ENCODE measurements around the gene SPDYE3. TPM values are rescaled to one million over a fixed set of nuclear protein-coding genes. Genes with fewer than 3 reads are reported as not detected.
"Not testable (repeated sequence)": the region's sequence is repeated elsewhere in the genome, so short reads cannot be mapped to it uniquely, and the experiment has no call there.

Gene SPDYE3
- total and polyA plus RNA-seq, 2 of the 4 experiments (the other 2 are of a cell fraction), result not detected

GRCh38 chr7:100298632-100298895 is 8.9 kb upstream of the SPDYE3 start:
- DNase-seq; H3K56ac ChIP-seq (ENCODE audit: extremely low read depth, insufficient read depth, low read length); H3K23ac ChIP-seq (ENCODE audit: low read depth, low read length); H3K27me3 ChIP-seq (ENCODE audit: control insufficient read depth, insufficient read depth, low read length); H3K4me1 ChIP-seq (ENCODE audit: control insufficient read depth, insufficient read depth, low read length); dilution Hi-C loops (cut with HindIII; ENCODE audit: low sequenced_read_pairs, unreplicated experiment); H2AK9ac ChIP-seq (replicated peaks; ENCODE audit: low read depth, low read length, poor library complexity); H4K5ac ChIP-seq (ENCODE audit: low read depth, low read length); in situ Hi-C loops (cut with MboI; ENCODE audit: low sequenced_read_pairs); H2BK120ac ChIP-seq (ENCODE audit: low read depth, low read length); ATAC-seq (ENCODE audit: low read depth); H3K9me1 ChIP-seq (ENCODE audit: insufficient read depth, low read length); H3K14ac ChIP-seq (replicated peaks; ENCODE audit: low read depth, low read length); H2AK5ac ChIP-seq (ENCODE audit: low read depth, low read length); H2AFZ ChIP-seq (replicated peaks; ENCODE audit: low read length, poor library complexity); BruUV-seq (replicated peaks); H3K79me1 ChIP-seq (ENCODE audit: low read depth in 1 of 2, low read length in 2 of 2); H4K20me1 ChIP-seq (ENCODE audit: insufficient read depth, low read length); H3K9me3 ChIP-seq (ENCODE audit: control insufficient read depth, insufficient read depth, low read length); H3K4me2 ChIP-seq (ENCODE audit: low read depth, low read length); H3K18ac ChIP-seq (ENCODE audit: low read depth, low read length); H2BK15ac ChIP-seq (ENCODE audit: low read depth, low read length); H3K4ac ChIP-seq (ENCODE audit: low read depth, low read length); H3K36me3 ChIP-seq (ENCODE audit: control insufficient read depth, insufficient read depth, low read length); H2BK20ac ChIP-seq (ENCODE audit: low read depth, low read length); H3K27ac ChIP-seq (ENCODE audit: insufficient read depth, low read length); CTCF ChIA-PET; H4K91ac ChIP-seq (ENCODE audit: insufficient read depth, low read depth, low read length); intact Hi-C loops (cut with micrococcal nuclease); H3K4me3 ChIP-seq (ENCODE audit: insufficient read depth, low read depth, low read length); H3K9ac ChIP-seq (ENCODE audit: low read depth, low read length); H4K8ac ChIP-seq (ENCODE audit: low read depth in 2 of 2, low read length in 2 of 2); H2BK5ac ChIP-seq (ENCODE audit: low read depth, low read length, poor library complexity, severe bottlenecking); POLR2A ChIA-PET (ENCODE audit: unreplicated experiment): not testable (repeated sequence)
- WGBS, 2 experiments (ENCODE audit: extremely low coverage in 2 of 2, insufficient read length in 1 of 2), result 81% methylated on average over 3 of the region's 7 CpGs; no CpG with 5 or more reads in 1 of the 2 experiments

- H3K36me3 ChIP-seq (ENCODE audit: control insufficient read depth, insufficient read depth, low read length); H4K20me1 ChIP-seq (ENCODE audit: insufficient read depth, low read length); H2BK120ac ChIP-seq (ENCODE audit: low read depth, low read length); H3K9me3 ChIP-seq (ENCODE audit: control insufficient read depth, insufficient read depth, low read length); dilution Hi-C loops (cut with HindIII; ENCODE audit: low sequenced_read_pairs, unreplicated experiment); H3K23ac ChIP-seq (ENCODE audit: low read depth, low read length); in situ Hi-C loops (cut with MboI; ENCODE audit: low sequenced_read_pairs); H2AFZ ChIP-seq (replicated peaks; ENCODE audit: low read length, poor library complexity); H3K79me1 ChIP-seq (ENCODE audit: low read depth in 1 of 2, low read length in 2 of 2); H3K27ac ChIP-seq (ENCODE audit: insufficient read depth, low read length); H3K4me2 ChIP-seq (ENCODE audit: low read depth, low read length); H3K56ac ChIP-seq (ENCODE audit: extremely low read depth, insufficient read depth, low read length); H3K4ac ChIP-seq (ENCODE audit: low read depth, low read length); ATAC-seq (ENCODE audit: low read depth); H3K4me3 ChIP-seq (ENCODE audit: insufficient read depth, low read depth, low read length); H4K5ac ChIP-seq (ENCODE audit: low read depth, low read length); H4K8ac ChIP-seq (ENCODE audit: low read depth in 2 of 2, low read length in 2 of 2); H3K18ac ChIP-seq (ENCODE audit: low read depth, low read length); H2BK20ac ChIP-seq (ENCODE audit: low read depth, low read length); H3K9me1 ChIP-seq (ENCODE audit: insufficient read depth, low read length); H3K9ac ChIP-seq (ENCODE audit: low read depth, low read length); DNase-seq; H3K4me1 ChIP-seq (ENCODE audit: control insufficient read depth, insufficient read depth, low read length); H2BK5ac ChIP-seq (ENCODE audit: low read depth, low read length, poor library complexity, severe bottlenecking); intact Hi-C loops (cut with micrococcal nuclease); BruUV-seq (replicated peaks); H3K14ac ChIP-seq (replicated peaks; ENCODE audit: low read depth, low read length); H3K27me3 ChIP-seq (ENCODE audit: control insufficient read depth, insufficient read depth, low read length); POLR2A ChIA-PET (ENCODE audit: unreplicated experiment); H2AK9ac ChIP-seq (replicated peaks; ENCODE audit: low read depth, low read length, poor library complexity); H2AK5ac ChIP-seq (ENCODE audit: low read depth, low read length); H2BK15ac ChIP-seq (ENCODE audit: low read depth, low read length); CTCF ChIA-PET; H4K91ac ChIP-seq (ENCODE audit: insufficient read depth, low read depth, low read length): not testable (repeated sequence)
- no CpG with 5 or more reads among the region's 12 CpGs for WGBS, 2 experiments (ENCODE audit: extremely low coverage in 2 of 2, insufficient read length in 1 of 2)
Observed at GRCh38 chr7:100304526-100304925, 3.0 kb upstream of the SPDYE3 start.
